ENCODE data around the gene PRKCH.

- no peak for TF ChIP-seq CTCF (IDR thresholded peaks at IDR 0.05)
- TF ChIP-seq POLR2AphosphoS5 (IDR thresholded peaks at IDR 0.05; ENCODE audit: insufficient read depth in 1 of 2, low read depth in 1 of 2): no peak
Observed at GRCh38 chr14:61282746-61283145, 38.6 kb upstream of the PRKCH start.
